ENCODE results near the gene NFIA.

DNA sequence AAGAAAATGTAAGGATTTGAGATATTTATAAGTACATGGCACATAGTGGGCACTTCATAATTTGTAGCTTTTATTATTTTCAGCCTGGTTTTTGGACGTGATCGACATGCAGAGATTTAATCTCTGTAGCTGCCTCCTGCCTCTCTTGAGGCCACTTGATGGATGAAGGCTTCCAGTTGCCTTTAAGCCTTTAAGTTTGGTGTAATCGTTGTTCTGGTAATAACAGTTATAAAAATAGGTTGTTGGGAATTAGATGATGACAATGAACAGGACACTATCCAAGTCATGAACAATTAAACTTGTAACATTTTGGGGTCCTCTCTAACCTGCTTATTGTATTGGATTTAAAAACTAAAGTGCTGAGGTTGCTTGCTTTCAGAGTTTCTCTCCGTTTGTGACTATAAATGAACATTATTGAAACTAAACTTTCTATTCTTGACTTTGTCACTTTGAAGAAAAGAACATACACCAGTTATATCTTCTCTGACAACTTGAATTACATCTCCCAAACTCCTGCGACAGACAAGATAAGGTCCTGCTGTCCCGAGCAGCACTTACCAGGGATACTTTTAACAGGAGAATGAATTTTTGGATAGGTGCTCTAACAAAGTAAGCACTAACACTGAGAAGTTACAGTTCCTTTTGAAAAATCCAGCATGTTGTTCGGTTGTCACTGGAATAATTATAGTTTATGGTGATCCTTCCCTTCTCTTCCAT is 295.0 kb downstream of the NFIA start:
- TF ChIP-seq, protein P1, sequence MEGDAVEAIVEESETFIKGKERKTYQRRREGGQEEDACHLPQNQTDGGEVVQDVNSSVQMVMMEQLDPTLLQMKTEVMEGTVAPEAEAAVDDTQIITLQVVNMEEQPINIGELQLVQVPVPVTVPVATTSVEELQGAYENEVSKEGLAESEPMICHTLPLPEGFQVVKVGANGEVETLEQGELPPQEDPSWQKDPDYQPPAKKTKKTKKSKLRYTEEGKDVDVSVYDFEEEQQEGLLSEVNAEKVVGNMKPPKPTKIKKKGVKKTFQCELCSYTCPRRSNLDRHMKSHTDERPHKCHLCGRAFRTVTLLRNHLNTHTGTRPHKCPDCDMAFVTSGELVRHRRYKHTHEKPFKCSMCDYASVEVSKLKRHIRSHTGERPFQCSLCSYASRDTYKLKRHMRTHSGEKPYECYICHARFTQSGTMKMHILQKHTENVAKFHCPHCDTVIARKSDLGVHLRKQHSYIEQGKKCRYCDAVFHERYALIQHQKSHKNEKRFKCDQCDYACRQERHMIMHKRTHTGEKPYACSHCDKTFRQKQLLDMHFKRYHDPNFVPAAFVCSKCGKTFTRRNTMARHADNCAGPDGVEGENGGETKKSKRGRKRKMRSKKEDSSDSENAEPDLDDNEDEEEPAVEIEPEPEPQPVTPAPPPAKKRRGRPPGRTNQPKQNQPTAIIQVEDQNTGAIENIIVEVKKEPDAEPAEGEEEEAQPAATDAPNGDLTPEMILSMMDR (IDR thresholded peaks at IDR 0.05): no peak
- TF ChIP-seq POLR2A (IDR thresholded peaks at IDR 0.05): no peak

All from prostate gland (tissue), 2 donors.